Activated B cell treated with CpG ODN at 0.5 μM for 24 hours (primary cell): ENCODE data around the gene TRIM5. TPM values are rescaled to one million over a fixed set of nuclear protein-coding genes. Genes with fewer than 3 reads are reported as not detected.

Experiments
- ATAC-seq: fragments of 200-7000 bp; cut with Tn5 transposase; one replicate; pipeline ENCODE4 v1.10.0; 2021; ENCODE audit warnings: low read depth, mild to moderate bottlenecking, moderate library complexity
- CTCF ChIA-PET: fragments of 350-600 bp; sonication (Branson Sonifier 250); formaldehyde crosslinking; loops from one replicate; lab custom pipeline; 2021; ENCODE audit warnings: antibody characterized with exemption; lab: Charles Lee
- POLR2A ChIA-PET: fragments of 350-600 bp; sonication (Branson Sonifier 250); formaldehyde crosslinking; loops from one replicate; lab custom pipeline; 2021; ENCODE audit warnings: antibody characterized with exemption; lab: Charles Lee
- DNase-seq: peaks from one replicate; pipeline ENCODE4 v3.0.0; 2022
- H3K27ac Mint-ChIP-seq: one replicate; pipeline ENCODE4 v1.8.0; 2020; ENCODE audit warnings: mixed read lengths
- H3K27me3 Mint-ChIP-seq: one replicate; pipeline ENCODE4 v1.8.0; 2021; ENCODE audit warnings: mixed read lengths
- H3K36me3 Mint-ChIP-seq: one replicate; pipeline ENCODE4 v1.8.0; 2021; ENCODE audit warnings: low read depth, mixed read lengths
- H3K4me1 Mint-ChIP-seq: one replicate; pipeline ENCODE4 v1.8.0; 2021; ENCODE audit warnings: mixed read lengths
- H3K4me3 Mint-ChIP-seq: one replicate; pipeline ENCODE4 v1.8.0; 2020; ENCODE audit warnings: mild to moderate bottlenecking, mixed read lengths
- H3K9me3 Mint-ChIP-seq: one replicate; pipeline ENCODE4 v1.8.0; 2020; ENCODE audit warnings: mixed read lengths
- CTCF ChIP-seq: fragments of 200-600 bp; IDR thresholded peaks from one replicate; pipeline ENCODE4 v1.8.0; 2022; ENCODE audit warnings: antibody characterized with exemption, mild to moderate bottlenecking
- intact Hi-C: fragments of 100-400 bp; cut with micrococcal nuclease; formaldehyde crosslinking; loops from one replicate; pipeline ENCODE4 v1.15.1; 2024
- total RNA-seq: library from RNA; stranded (reverse); gene quantifications from 2 replicates; pipeline ENCODE4 v1.2.3, GENCODE V29; 2022

Gene TRIM5
- total RNA-seq, 1 donor from 2014 or later: 36.3 TPM

GRCh38 chr11:5631969-5632635, 52.8 kb downstream of the TRIM5 start:
- Mint-ChIP-seq H3K36me3 (peaks cover 51% of the 10 kb centered on the region), H3K9me3 (no peaks in the 10 kb centered on the region), H3K27ac (peak overlapping the region; percentile 94), H3K4me1 (peaks cover 49% of the 10 kb centered on the region), H3K27me3 (no peaks in the 10 kb centered on the region), H3K4me3 (peak overlapping the region; percentile 69)
- ATAC-seq: peak; percentile 96
- ChIA-PET POLR2A (interaction anchor here (0.6 to 2.8 kb wide), 6 partner anchors 10 to 64 kb away, joined by 3 to 13 read pairs (median 4); partner anchors contain the start of genes TRIM22 and TRIM5), CTCF (interaction anchor here (0.6 to 1.3 kb wide), 4 partner anchors 15 to 57 kb away, joined by 3 to 4 read pairs (median 3); partner anchors contain the start of genes TRIM22 and TRIM5)
- intact Hi-C loops: loop anchor here (1.0 to 2.0 kb wide), 4 partner anchors 8 to 60 kb away; partner anchors contain the start of gene TRIM5
- TF ChIP-seq CTCF: no peak
- DNase-seq: no peak

GRCh38 chr11:5631417-5631816, 53.5 kb downstream of the TRIM5 start:
- Mint-ChIP-seq H3K27me3 (no peaks in the 10 kb centered on the region), H3K27ac (peak overlapping the region; percentile 94), H3K9me3 (no peaks in the 10 kb centered on the region), H3K4me1 (peaks cover 56% of the 10 kb centered on the region), H3K4me3 (peak overlapping the region; percentile 69), H3K36me3 (peaks cover 45% of the 10 kb centered on the region)
- ChIA-PET POLR2A (interaction anchor here (0.8 to 2.8 kb wide), 5 partner anchors 10 to 64 kb away, joined by 3 to 13 read pairs (median 4); partner anchors contain the start of genes TRIM22 and TRIM5), CTCF (interaction anchor here (0.6 to 1.3 kb wide), 3 partner anchors 14 to 58 kb away, joined by 3 to 4 read pairs (median 3); partner anchors contain the start of genes TRIM22 and TRIM5)
- DNase-seq (no peak), ATAC-seq (no peak)
- TF ChIP-seq CTCF: no peak
- intact Hi-C loops: no loop called here

- peaks cover 56% of the 10 kb centered on the region for H3K4me1 Mint-ChIP-seq
- peaks cover 14% of the 10 kb centered on the region for H3K36me3 Mint-ChIP-seq
- ChIA-PET CTCF (no interaction called here), POLR2A (interaction anchor here (3.0 kb wide), 1 partner anchor 64 kb away, joined by 21 read pairs; the partner anchor contains the start of gene TRIM22)
- H3K9me3 Mint-ChIP-seq: no peaks in the 10 kb centered on the region
- H3K27me3 Mint-ChIP-seq: no peaks in the 10 kb centered on the region
- ATAC-seq (no peak), DNase-seq (no peak)
- peak overlapping the region; percentile 96 for H3K27ac Mint-ChIP-seq
- TF ChIP-seq CTCF: no peak
- intact Hi-C loops: loop anchor here (5.0 to 10.0 kb wide), 3 partner anchors 606 to 1889 kb away; partner anchors contain the start of genes FHIP1B, PPFIBP2 and TRIM3
- peak overlapping the region; percentile 94 for H3K4me3 Mint-ChIP-seq
Measured at GRCh38 chr11:5626196-5626595, 58.7 kb downstream of the TRIM5 start.

- intact Hi-C loops: loop anchor here (1.0 to 10.0 kb wide), 4 partner anchors 59 to 1890 kb away; partner anchors contain the start of genes FHIP1B, PPFIBP2 and TRIM3
- H3K27me3 Mint-ChIP-seq: no peaks in the 10 kb centered on the region
- peak overlapping the region; percentile 96 for H3K27ac Mint-ChIP-seq
- H3K4me1 Mint-ChIP-seq: peaks cover 49% of the 10 kb centered on the region
- H3K36me3 Mint-ChIP-seq: peaks cover 14% of the 10 kb centered on the region
- CTCF ChIA-PET: interaction anchor here (1.3 kb wide), 1 partner anchor 64 kb away, joined by 4 read pairs; the partner anchor contains the start of gene TRIM22
- DNase-seq (no peak), ATAC-seq (no peak)
- no peaks in the 10 kb centered on the region for H3K9me3 Mint-ChIP-seq
- POLR2A ChIA-PET: interaction anchor here (0.5 to 3.0 kb wide), 5 partner anchors 11 to 190 kb away, joined by 3 to 21 read pairs (median 3); partner anchors contain the start of gene TRIM22
- no peak for TF ChIP-seq CTCF
- peak overlapping the region; percentile 94 for H3K4me3 Mint-ChIP-seq
Measured at GRCh38 chr11:5625281-5625680, 59.6 kb downstream of the TRIM5 start.
